B cell (primary cell): ENCODE measurements around the gene ATXN3. TPM values are rescaled to one million over a fixed set of nuclear protein-coding genes. Genes with fewer than 3 reads are reported as not detected.

Experiments
- ATAC-seq: fragments of 200-7000 bp; cut with Tn5 transposase; one replicate; pipeline ENCODE4 v1.10.0; 2021; ENCODE audit warnings: low read depth, mild to moderate bottlenecking, moderate number of reproducible peaks, moderate library complexity
- CTCF ChIA-PET: fragments of 350-600 bp; sonication (Branson Sonifier 250); formaldehyde crosslinking; loops from one replicate; lab custom pipeline; 2021; ENCODE audit warnings: antibody characterized with exemption, inconsistent platforms; lab: Charles Lee
- POLR2A ChIA-PET: fragments of 350-600 bp; sonication (Branson Sonifier 250); formaldehyde crosslinking; loops from one replicate; lab custom pipeline; 2021; ENCODE audit warnings: antibody characterized with exemption; lab: Charles Lee
- DNase-seq: peaks from one replicate; pipeline ENCODE4 v3.0.0; 2013
- H2AFZ ChIP-seq: 2 replicates; pipeline ENCODE4 v1.6.1; 2012; ENCODE audit warnings: mild to moderate bottlenecking, low read depth, low read length; ENCODE audit not compliant: insufficient read depth, poor library complexity, severe bottlenecking
- H3K27ac ChIP-seq, 2 donors: 1 replicate in 1 of 2; 2 replicates in 1 of 2; pipeline ENCODE4 v1.5.1; 2012 to 2013; ENCODE audit warnings: low read length in 2 of 2, mild to moderate bottlenecking in 2 of 2, moderate library complexity in 1 of 2
- H3K27me3 ChIP-seq, 4 experiments: fragments of 200-600 bp in 1 of 4; sonication (generic) in 1 of 4; replicated peaks in 1 of 4; 1 replicate in 2 of 4; 2 replicates in 2 of 4; pipeline versions ENCODE4 v1.6.1 to v1.7.0; 2013 to 2016; ENCODE audit warnings: low read length in 3 of 4, mild to moderate bottlenecking in 2 of 4, mixed read lengths in 1 of 4, moderate library complexity in 1 of 4; ENCODE audit not compliant: insufficient read depth in 4 of 4, control insufficient read depth in 3 of 4; ENCODE audit errors: control extremely low read depth in 1 of 4
- H3K36me3 ChIP-seq, 2 experiments: replicated peaks in 1 of 2; 1 replicate in 1 of 2; 2 replicates in 1 of 2; pipeline versions ENCODE4 v1.6.1 to v1.7.1; 2013; ENCODE audit warnings: low read length in 1 of 2; ENCODE audit not compliant: insufficient read depth in 2 of 2, control insufficient read depth in 1 of 2; ENCODE audit errors: control extremely low read depth in 1 of 2, extremely low read depth in 1 of 2
- H3K4me1 ChIP-seq, 2 donors: fragments of 200-600 bp in 1 of 2; sonication (generic) in 1 of 2; 1 replicate in 1 of 2; 2 replicates in 1 of 2; pipeline versions ENCODE4 v1.5.1 to v1.6.1; 2013 to 2017; ENCODE audit warnings: low read length in 2 of 2; ENCODE audit not compliant: control insufficient read depth in 2 of 2, insufficient read depth in 2 of 2
- H3K4me2 ChIP-seq: replicated peaks from 2 replicates; pipeline ENCODE3; 2012; ENCODE audit warnings: mild to moderate bottlenecking, low read depth, low read length; ENCODE audit not compliant: poor library complexity, severe bottlenecking
- H3K4me3 ChIP-seq, 5 experiments: fragments of 200-600 bp in 1 of 5; sonication (generic) in 1 of 5; 1 replicate in 3 of 5; 2 replicates in 2 of 5; pipeline versions ENCODE4 v1.5.1 to v1.7.0; 2011 to 2016; ENCODE audit warnings: low read length in 4 of 5, mild to moderate bottlenecking in 4 of 5, low read depth in 2 of 5, control low read depth in 1 of 5, moderate library complexity in 1 of 5; ENCODE audit not compliant: insufficient read depth in 1 of 5; ENCODE audit errors: control extremely low read depth in 1 of 5, extremely low read depth in 1 of 5
- H3K79me2 ChIP-seq: fragments of 200-600 bp; sonication (generic); one replicate; pipeline ENCODE4 v1.6.0; 2016; ENCODE audit warnings: low read length; ENCODE audit not compliant: control insufficient read depth, insufficient read depth
- H3K9ac ChIP-seq: fragments of 200-600 bp; sonication (generic); 2 replicates; pipeline ENCODE4 v1.6.1; 2017; ENCODE audit warnings: mild to moderate bottlenecking, low read length, moderate library complexity
- H3K9me3 ChIP-seq, 3 donors: one replicate each; pipeline versions ENCODE4 v1.6.1 to v1.7.1; 2013; ENCODE audit warnings: low read length in 2 of 3; ENCODE audit not compliant: control insufficient read depth in 2 of 3, insufficient read depth in 1 of 3; ENCODE audit errors: control extremely low read depth in 1 of 3
- H4K20me1 ChIP-seq: 2 replicates; pipeline ENCODE4 v1.6.0; 2012; ENCODE audit warnings: mild to moderate bottlenecking, low read length; ENCODE audit not compliant: insufficient read depth, control insufficient read depth, poor library complexity, severe bottlenecking
- H3K27ac Mint-ChIP-seq: one replicate; pipeline ENCODE4 v1.8.0; 2021; ENCODE audit warnings: mixed read lengths
- H3K27me3 Mint-ChIP-seq: one replicate; pipeline ENCODE4 v1.8.0; 2021; ENCODE audit warnings: mixed read lengths
- H3K4me1 Mint-ChIP-seq: one replicate; pipeline ENCODE4 v1.8.0; 2021; ENCODE audit warnings: mixed read lengths
- H3K4me3 Mint-ChIP-seq: one replicate; pipeline ENCODE4 v1.8.0; 2021; ENCODE audit warnings: mixed read lengths
- H3K9me3 Mint-ChIP-seq: one replicate; pipeline ENCODE4 v1.8.0; 2022; ENCODE audit warnings: mixed read lengths; ENCODE audit not compliant: insufficient read depth
- EZH2 ChIP-seq: IDR thresholded peaks from 2 replicates; pipeline ENCODE4 v1.6.1; 2012; ENCODE audit warnings: borderline replicate concordance, low read depth, mild to moderate bottlenecking, moderate library complexity, low read length; ENCODE audit not compliant: insufficient read depth, poor library complexity, severe bottlenecking
- WGBS: methylation state at CpG from one replicate; pipeline ENCODE4 v1.1.5; 2013; ENCODE audit warnings: missing lambda C conversion rate; ENCODE audit not compliant: insufficient coverage; 5-methylcytosine and 5-hydroxymethylcytosine counted together
- intact Hi-C: fragments of 100-400 bp; cut with micrococcal nuclease; formaldehyde crosslinking; loops from one replicate; pipeline ENCODE4 v1.10.0; 2022
- polyA plus RNA-seq: library from polyadenylated mRNA; depleted of rRNA; stranded (reverse); fragments of >200 nt; gene quantifications from 2 replicates; pipeline ENCODE4 v1.2.3, GENCODE V29; 2012
- total RNA-seq, 2 donors: library from RNA; stranded (reverse); fragments of 120-200 nt in 1 of 2; gene quantifications; 1 replicate in 1 of 2; 2 replicates in 1 of 2; pipeline versions ENCODE4 v1.2.3 to v1.2.4, GENCODE V29; 2013 to 2022
- TF ChIP-seq, protein P1 (sequence below): fragments of 200-600 bp; IDR thresholded peaks from one replicate; pipeline ENCODE4 v1.8.0; 2022; ENCODE audit warnings: antibody characterized with exemption, mild to moderate bottlenecking

The ATXN3 gene
- total and polyA plus RNA-seq, 2 donors (not counting 1 experiment from before 2014, with no cell fraction given): 16.2 to 51.6 TPM

DNA sequence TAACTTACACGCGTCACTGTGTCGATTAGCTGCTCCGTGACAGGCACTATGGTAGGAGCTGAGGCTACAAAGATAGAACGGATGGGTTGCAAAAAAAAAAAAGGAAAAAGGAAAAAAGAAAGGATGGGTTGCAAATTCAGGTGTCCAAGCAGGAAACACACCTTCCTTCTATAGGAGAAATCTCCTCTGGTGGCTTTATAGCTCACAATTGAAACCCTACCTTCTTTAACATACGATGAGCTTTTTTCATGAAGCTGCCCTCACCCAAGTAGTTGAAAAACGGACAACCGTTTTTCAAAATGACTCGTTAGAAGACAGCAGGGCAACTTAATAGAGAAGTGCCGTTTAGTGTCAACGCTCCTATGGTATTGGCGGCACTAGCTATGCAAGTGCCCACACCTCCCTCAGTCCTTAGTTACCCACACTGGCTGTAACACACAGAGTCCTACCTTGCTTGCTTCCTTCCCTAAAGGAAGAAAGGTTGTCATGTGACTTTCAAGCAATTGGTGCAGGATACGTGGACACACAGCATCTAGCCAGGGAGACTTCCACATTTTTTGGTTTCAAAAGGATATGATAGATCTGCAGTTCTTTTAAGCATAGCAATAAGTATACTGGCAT, 65.8 kb downstream of the ATXN3 start:
- H3K36me3 ChIP-seq: no peaks in the 10 kb centered on the region
- H3K4me3 Mint-ChIP-seq: peak overlapping the region; percentile 93
- CTCF ChIA-PET: interaction anchor here (0.5 to 2.5 kb wide), 5 partner anchors 10 to 1162 kb away, joined by 3 to 19 read pairs (median 4); partner anchors contain the start of genes ATXN3 and NDUFB1
- intact Hi-C loops: loop anchor here (1.0 kb wide), 2 partner anchors 66 to 81 kb away; partner anchors contain the start of genes ATXN3, CPSF2 and NDUFB1
- POLR2A ChIA-PET: interaction anchor here (0.6 to 2.0 kb wide), 8 partner anchors 66 to 1165 kb away, joined by 3 to 15 read pairs (median 4); partner anchors contain the start of genes ATXN3, CPSF2, GOLGA5 and NDUFB1
- peaks cover 62% of the 10 kb centered on the region for H3K79me2 ChIP-seq
- ATAC-seq (no peak), DNase-seq (no peak)
- WGBS: 0% methylated on average over 7 of the region's 13 CpGs
- peaks cover 8% of the 10 kb centered on the region for H4K20me1 ChIP-seq
- no peaks in the 10 kb centered on the region for H3K9me3 Mint-ChIP-seq
- H3K27me3 Mint-ChIP-seq: no peaks in the 10 kb centered on the region
- peak overlapping the region; percentile 94 for H3K27ac Mint-ChIP-seq
- H3K27ac ChIP-seq: peak overlapping the region; percentile 85 to 93
- H2AFZ ChIP-seq: peak overlapping the region; percentile 90
- peaks cover 19 to 24% of the 10 kb centered on the region in 2 donors for H3K4me1 ChIP-seq
- TF ChIP-seq, protein P1, sequence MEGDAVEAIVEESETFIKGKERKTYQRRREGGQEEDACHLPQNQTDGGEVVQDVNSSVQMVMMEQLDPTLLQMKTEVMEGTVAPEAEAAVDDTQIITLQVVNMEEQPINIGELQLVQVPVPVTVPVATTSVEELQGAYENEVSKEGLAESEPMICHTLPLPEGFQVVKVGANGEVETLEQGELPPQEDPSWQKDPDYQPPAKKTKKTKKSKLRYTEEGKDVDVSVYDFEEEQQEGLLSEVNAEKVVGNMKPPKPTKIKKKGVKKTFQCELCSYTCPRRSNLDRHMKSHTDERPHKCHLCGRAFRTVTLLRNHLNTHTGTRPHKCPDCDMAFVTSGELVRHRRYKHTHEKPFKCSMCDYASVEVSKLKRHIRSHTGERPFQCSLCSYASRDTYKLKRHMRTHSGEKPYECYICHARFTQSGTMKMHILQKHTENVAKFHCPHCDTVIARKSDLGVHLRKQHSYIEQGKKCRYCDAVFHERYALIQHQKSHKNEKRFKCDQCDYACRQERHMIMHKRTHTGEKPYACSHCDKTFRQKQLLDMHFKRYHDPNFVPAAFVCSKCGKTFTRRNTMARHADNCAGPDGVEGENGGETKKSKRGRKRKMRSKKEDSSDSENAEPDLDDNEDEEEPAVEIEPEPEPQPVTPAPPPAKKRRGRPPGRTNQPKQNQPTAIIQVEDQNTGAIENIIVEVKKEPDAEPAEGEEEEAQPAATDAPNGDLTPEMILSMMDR: no peak
- no peak for TF ChIP-seq EZH2
- no peaks in the 10 kb centered on the region for H3K27me3 ChIP-seq
- H3K9me3 ChIP-seq: no peaks in the 10 kb centered on the region
- peaks cover 40% of the 10 kb centered on the region for H3K4me1 Mint-ChIP-seq
- H3K4me3 ChIP-seq: peak overlapping the region; percentile 66 to 90 (median 87)
- peak overlapping the region; percentile 88 for H3K4me2 ChIP-seq
- peak overlapping the region; percentile 88 for H3K9ac ChIP-seq
